H9 (cell line): Measurements from ENCODE around the gene PDLIM3. TPM values are rescaled to one million over a fixed set of nuclear protein-coding genes. Genes with fewer than 3 reads are reported as not detected.

Experiments used
- DNase-seq: peaks from one replicate; pipeline ENCODE4 v3.0.0-alpha.2; 2017
- H2AFZ ChIP-seq: one replicate; pipeline ENCODE4 v1.6.1; 2013; ENCODE audit warnings: mild to moderate bottlenecking, low read length, control low read depth, moderate library complexity
- H2AK5ac ChIP-seq: 2 replicates; pipeline ENCODE4 v1.6.1; 2013; ENCODE audit warnings: low read length, control low read depth, mixed read lengths; ENCODE audit not compliant: insufficient read length
- H2BK120ac ChIP-seq: one replicate; pipeline ENCODE4 v1.6.1; 2013; ENCODE audit warnings: low read depth, mild to moderate bottlenecking, low read length, control low read depth, inconsistent platforms; ENCODE audit not compliant: poor library complexity, severe bottlenecking
- H2BK12ac ChIP-seq: 2 replicates; pipeline ENCODE4 v1.6.1; 2013; ENCODE audit warnings: low read length, control low read depth, mixed read lengths, low read depth; ENCODE audit not compliant: insufficient read length
- H2BK15ac ChIP-seq: 2 replicates; pipeline ENCODE4 v1.6.1; 2013; ENCODE audit warnings: low read depth, low read length, control low read depth
- H2BK20ac ChIP-seq: one replicate; pipeline ENCODE4 v1.6.1; 2013; ENCODE audit warnings: low read depth, mild to moderate bottlenecking, low read length, control low read depth, inconsistent platforms; ENCODE audit not compliant: poor library complexity, severe bottlenecking
- H2BK5ac ChIP-seq: 2 replicates; pipeline ENCODE4 v1.6.1; 2013; ENCODE audit warnings: low read length, control low read depth, mixed read lengths; ENCODE audit not compliant: insufficient read length
- H3K14ac ChIP-seq: 2 replicates; pipeline ENCODE4 v1.6.1; 2013; ENCODE audit warnings: low read length, control low read depth; ENCODE audit not compliant: insufficient read depth
- H3K18ac ChIP-seq: 2 replicates; pipeline ENCODE4 v1.6.1; 2013; ENCODE audit warnings: low read depth, mild to moderate bottlenecking, mixed read lengths, low read length, control low read depth; ENCODE audit not compliant: insufficient read length
- H3K23ac ChIP-seq: 2 replicates; pipeline ENCODE4 v1.6.1; 2013; ENCODE audit warnings: low read length, control low read depth, mixed read lengths, low read depth; ENCODE audit not compliant: insufficient read length
- H3K23me2 ChIP-seq: 2 replicates; pipeline ENCODE4 v1.6.1; 2013; ENCODE audit warnings: low read depth, mild to moderate bottlenecking, mixed read lengths, low read length, control low read depth; ENCODE audit not compliant: insufficient read length, poor library complexity, severe bottlenecking
- H3K27ac ChIP-seq: 2 replicates; pipeline ENCODE4 v1.5.1; 2013; ENCODE audit warnings: low read length, control low read depth, mixed read lengths, low read depth; ENCODE audit not compliant: insufficient read length
- H3K27me3 ChIP-seq: 2 replicates; pipeline ENCODE4 v1.6.1; 2013; ENCODE audit warnings: low read length, control low read depth, inconsistent platforms; ENCODE audit not compliant: insufficient read depth
- H3K4ac ChIP-seq: 2 replicates; pipeline ENCODE4 v1.6.1; 2013; ENCODE audit warnings: low read depth, mild to moderate bottlenecking, control low read depth, inconsistent platforms, low read length, moderate library complexity
- H3K4me1 ChIP-seq: 2 replicates; pipeline ENCODE4 v1.6.1; 2013; ENCODE audit warnings: low read length, control low read depth, inconsistent platforms; ENCODE audit not compliant: insufficient read depth
- H3K4me2 ChIP-seq: 2 replicates; pipeline ENCODE4 v1.6.1; 2013; ENCODE audit warnings: low read length, control low read depth, mixed read lengths; ENCODE audit not compliant: insufficient read length, insufficient read depth
- H3K56ac ChIP-seq: 2 replicates; pipeline ENCODE4 v1.6.1; 2013; ENCODE audit warnings: low read depth, mild to moderate bottlenecking, mixed read lengths, low read length, control low read depth; ENCODE audit not compliant: insufficient read length
- H3K79me1 ChIP-seq: 2 replicates; pipeline ENCODE4 v1.6.1; 2013; ENCODE audit warnings: low read depth, mild to moderate bottlenecking, moderate library complexity, low read length, control low read depth, inconsistent platforms; ENCODE audit not compliant: insufficient read depth, poor library complexity, severe bottlenecking
- H3K79me2 ChIP-seq: 2 replicates; pipeline ENCODE4 v1.6.1; 2013; ENCODE audit warnings: low read length, control low read depth, inconsistent platforms; ENCODE audit not compliant: insufficient read depth
- H3K9ac ChIP-seq: 2 replicates; pipeline ENCODE4 v1.6.1; 2013; ENCODE audit warnings: low read length, control low read depth, mixed read lengths; ENCODE audit not compliant: insufficient read length; ENCODE audit errors: extremely low read depth
- H3K9me3 ChIP-seq: one replicate; pipeline ENCODE4 v1.6.1; 2013; ENCODE audit warnings: low read depth, low read length, inconsistent platforms; ENCODE audit not compliant: control insufficient read depth
- H3T11ph ChIP-seq: one replicate; pipeline ENCODE4 v1.6.1; 2013; ENCODE audit warnings: mild to moderate bottlenecking, low read length, control low read depth, inconsistent platforms
- H4K20me1 ChIP-seq: one replicate; pipeline ENCODE4 v1.6.1; 2013; ENCODE audit not compliant: control insufficient read depth, insufficient read length, insufficient read depth
- H4K5ac ChIP-seq: 2 replicates; pipeline ENCODE4 v1.6.1; 2013; ENCODE audit warnings: low read depth, mild to moderate bottlenecking, mixed read lengths, low read length, control low read depth; ENCODE audit not compliant: insufficient read length
- H4K8ac ChIP-seq: replicated peaks from 2 replicates; pipeline ENCODE4 v1.6.1; 2013; ENCODE audit warnings: low read length, control low read depth, mixed read lengths, low read depth; ENCODE audit not compliant: insufficient read length
- H4K91ac ChIP-seq: 2 replicates; pipeline ENCODE4 v1.6.1; 2013; ENCODE audit warnings: low read depth, mild to moderate bottlenecking, moderate library complexity, mixed read lengths, low read length, control low read depth; ENCODE audit not compliant: insufficient read length
- H3K27ac Mint-ChIP-seq, 3 experiments: 2 replicates in 2 of 3; 3 replicates in 1 of 3; pipeline ENCODE4 v1.8.0; 2020 to 2021; ENCODE audit warnings: mixed read lengths in 3 of 3, mild to moderate bottlenecking in 1 of 3, moderate library complexity in 1 of 3
- H3K27me3 Mint-ChIP-seq: 2 replicates; pipeline ENCODE4 v1.8.0; 2021; ENCODE audit warnings: low read depth, mild to moderate bottlenecking, moderate library complexity, mixed read lengths
- H3K36me3 Mint-ChIP-seq, 3 experiments: 2 replicates in 2 of 3; 3 replicates in 1 of 3; pipeline ENCODE4 v1.8.0; 2020 to 2021; ENCODE audit warnings: low read depth in 3 of 3, mixed read lengths in 3 of 3; ENCODE audit not compliant: insufficient read depth in 1 of 3
- H3K4me1 Mint-ChIP-seq, 2 experiments: 2 replicates each; pipeline ENCODE4 v1.8.0; 2020; ENCODE audit warnings: mixed read lengths in 2 of 2
- H3K4me3 Mint-ChIP-seq, 2 experiments: 2 replicates in 1 of 2; 3 replicates in 1 of 2; pipeline ENCODE4 v1.8.0; 2020 to 2021; ENCODE audit warnings: mild to moderate bottlenecking in 2 of 2, mixed read lengths in 2 of 2, moderate library complexity in 1 of 2
- H3K9me3 Mint-ChIP-seq, 2 experiments: 2 replicates in 1 of 2; 3 replicates in 1 of 2; pipeline ENCODE4 v1.8.0; 2020; ENCODE audit warnings: mild to moderate bottlenecking in 2 of 2, mixed read lengths in 2 of 2, moderate library complexity in 1 of 2
- CTCF ChIP-seq: fragments of 200-600 bp; sonication (generic); conservative IDR thresholded peaks from 3 replicates; pipeline ENCODE4 v1.8.0; 2021; ENCODE audit warnings: antibody characterized with exemption, mild to moderate bottlenecking
- WGBS: extraction: QIAGEN DNeasy Blood & Tissue Kit; methylation state at CpG from one replicate; pipeline ENCODE4 v1.1.7; 2013; ENCODE audit warnings: missing lambda C conversion rate, low lambda C conversion rate, mixed read lengths; ENCODE audit not compliant: insufficient read length; ENCODE audit errors: extremely low coverage; 5-methylcytosine and 5-hydroxymethylcytosine counted together
- total RNA-seq: library from RNA; stranded (reverse); gene quantifications from 2 replicates; pipeline ENCODE4 v1.2.1, GENCODE V29; 2021

The PDLIM3 gene
- total RNA-seq, 1 experiment from 2014 or later = 12.0 TPM

DNA sequence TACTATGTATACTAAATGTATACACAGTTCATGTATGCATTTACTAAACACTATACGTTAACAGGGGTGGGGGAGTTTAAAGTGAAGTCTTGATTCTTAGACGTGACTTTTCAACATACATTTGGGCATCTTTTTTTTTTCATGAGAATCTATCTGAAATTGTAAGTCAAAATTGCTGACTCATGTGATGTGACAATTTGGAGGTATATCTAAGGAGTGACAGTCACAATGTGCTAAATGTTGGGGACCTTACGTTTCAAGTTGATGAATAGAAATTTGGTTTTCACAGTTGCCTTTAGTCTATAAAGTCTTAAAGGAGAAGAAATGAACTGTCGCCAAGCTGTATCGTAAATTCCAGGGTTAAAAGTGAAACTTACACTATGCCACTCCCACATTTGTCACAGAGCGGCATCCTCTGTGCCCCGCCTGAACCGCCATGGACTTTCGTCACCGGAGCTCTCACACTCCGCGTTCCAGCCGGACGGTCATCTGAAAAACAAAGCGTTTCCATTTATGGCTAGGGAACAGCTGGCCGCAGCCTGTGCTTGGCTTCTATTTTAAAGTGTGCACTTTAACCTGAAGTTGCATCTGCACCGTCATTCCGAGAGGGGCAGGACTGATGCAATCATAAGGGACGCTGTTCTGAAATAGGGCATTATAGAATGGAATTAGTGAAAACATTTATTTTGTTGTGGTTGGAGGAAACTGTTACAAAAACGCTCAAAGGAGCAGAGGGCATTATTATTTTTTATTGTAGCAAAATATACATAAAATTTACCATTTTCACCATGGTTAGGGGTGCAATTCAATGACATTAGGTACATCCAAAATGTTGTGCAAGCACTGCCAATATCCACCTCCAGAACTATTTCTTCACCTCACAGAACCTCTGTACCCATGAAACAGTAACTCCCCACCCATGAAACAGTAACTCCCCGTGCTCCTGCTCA, 30.9 kb downstream of the PDLIM3 start:
- no peak overlapping the region for H3K4me2 ChIP-seq
- Mint-ChIP-seq H3K27me3 (peaks cover 3% of the 10 kb centered on the region; the same call in 1 of the 2 replicates), H3K9me3 (peaks cover 12 to 15% of the 10 kb centered on the region in 2 experiments), H3K4me1 (peaks cover 7 to 11% of the 10 kb centered on the region in 2 experiments), H3K36me3 (peaks cover 12 to 38% (median 17%) of the 10 kb centered on the region in 3 experiments), H3K4me3 (no peak overlapping the region), H3K27ac (no peak overlapping the region; a peak in 1 of 7 replicates)
- no peaks in the 10 kb centered on the region for H3K23me2 ChIP-seq
- no peak overlapping the region for H4K5ac ChIP-seq
- H4K20me1 ChIP-seq = no peaks in the 10 kb centered on the region
- no peaks in the 10 kb centered on the region for H3K79me1 ChIP-seq
- H3K56ac ChIP-seq = no peak overlapping the region
- no peaks in the 10 kb centered on the region for H3K79me2 ChIP-seq
- H3K4ac ChIP-seq = no peak overlapping the region
- no peaks in the 10 kb centered on the region for H3K27me3 ChIP-seq
- no peak overlapping the region for H4K91ac ChIP-seq
- no peak overlapping the region for H2AFZ ChIP-seq
- WGBS = no CpG with 5 or more reads among the region's 21 CpGs
- no peak overlapping the region for H2BK15ac ChIP-seq
- H3T11ph ChIP-seq = no peak overlapping the region
- no peak overlapping the region for H2BK20ac ChIP-seq
- H2BK5ac ChIP-seq = no peak overlapping the region
- H3K4me1 ChIP-seq = no peaks in the 10 kb centered on the region
- no peak for DNase-seq
- no peak overlapping the region for H3K27ac ChIP-seq
- H3K14ac ChIP-seq = no peak overlapping the region
- TF ChIP-seq CTCF = no peak
- H3K9me3 ChIP-seq = peaks cover 7% of the 10 kb centered on the region
- H2BK12ac ChIP-seq = no peak overlapping the region
- no peak overlapping the region for H3K18ac ChIP-seq
- H2BK120ac ChIP-seq = no peak overlapping the region
- H2AK5ac ChIP-seq = no peak overlapping the region
- H3K9ac ChIP-seq = no peak overlapping the region
- H3K23ac ChIP-seq = no peak overlapping the region
- H4K8ac ChIP-seq = no peak overlapping the region
